ENCODE results near the gene MAP7D3.
A peak's percentile ranks its signal among the peaks of the same experiment; 100 is the strongest.

Gene MAP7D3

DNA sequence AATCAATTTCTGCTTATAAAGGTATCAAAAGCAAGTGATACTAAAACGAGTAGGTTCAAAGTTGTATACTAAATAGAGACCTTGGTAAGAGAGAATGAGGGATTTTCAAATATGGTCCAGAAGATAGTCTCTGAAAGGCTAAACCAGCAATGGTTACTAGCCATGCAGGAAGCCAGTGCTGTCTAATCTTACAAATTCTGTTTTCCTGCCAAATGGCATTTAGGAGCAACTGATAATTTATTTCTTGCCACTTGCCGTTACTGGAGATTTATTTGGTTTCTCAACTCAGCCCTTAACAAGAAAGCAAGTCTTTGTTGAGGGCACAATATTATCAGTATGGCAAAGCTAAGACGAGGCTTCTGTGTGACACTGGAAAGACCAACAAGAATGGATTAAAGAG lies 47.2 kb downstream of the MAP7D3 start:
- Histone ChIP-seq H3K36me3 (ENCODE audit: control insufficient read depth in 2 of 2, insufficient read depth in 1 of 2, low read length in 2 of 2) (peaks cover 0 to 26% of the 10 kb centered on the region in 2 experiments; a peak in 1 of 3 replicates), H3K4me1 (ENCODE audit: control insufficient read depth, insufficient read depth, low read length) (peaks cover 6% of the 10 kb centered on the region; the same call in 1 of the 2 replicates), H3K27ac (ENCODE audit: extremely low read depth, low read depth, low read length) (no peak overlapping the region), H3K4me3 (ENCODE audit: low read depth, low read length) (no peak overlapping the region), H3K9me3 (ENCODE audit: control insufficient read depth, insufficient read depth, low read depth, low read length) (no peaks in the 10 kb centered on the region)
- CTCF ChIA-PET, result interaction anchor here (0.6 to 3.8 kb wide), 2 partner anchors 176 to 600 kb away, joined by 3 to 18 read pairs; no protein-coding TSS in a partner anchor
- POLR2A ChIA-PET, result no interaction called here
- peak; percentile 48; the same call in 1 of the 2 replicates for TF ChIP-seq OSR2 (tag by site-specific recombination; IDR thresholded peaks at IDR 0.05)
- 0 out of 2 replicates have a peak, but pooled peaks have one; percentile 18 for TF ChIP-seq FEZF1 (tag by site-specific recombination; IDR thresholded peaks at IDR 0.05)
- TF ChIP-seq, protein P1, sequence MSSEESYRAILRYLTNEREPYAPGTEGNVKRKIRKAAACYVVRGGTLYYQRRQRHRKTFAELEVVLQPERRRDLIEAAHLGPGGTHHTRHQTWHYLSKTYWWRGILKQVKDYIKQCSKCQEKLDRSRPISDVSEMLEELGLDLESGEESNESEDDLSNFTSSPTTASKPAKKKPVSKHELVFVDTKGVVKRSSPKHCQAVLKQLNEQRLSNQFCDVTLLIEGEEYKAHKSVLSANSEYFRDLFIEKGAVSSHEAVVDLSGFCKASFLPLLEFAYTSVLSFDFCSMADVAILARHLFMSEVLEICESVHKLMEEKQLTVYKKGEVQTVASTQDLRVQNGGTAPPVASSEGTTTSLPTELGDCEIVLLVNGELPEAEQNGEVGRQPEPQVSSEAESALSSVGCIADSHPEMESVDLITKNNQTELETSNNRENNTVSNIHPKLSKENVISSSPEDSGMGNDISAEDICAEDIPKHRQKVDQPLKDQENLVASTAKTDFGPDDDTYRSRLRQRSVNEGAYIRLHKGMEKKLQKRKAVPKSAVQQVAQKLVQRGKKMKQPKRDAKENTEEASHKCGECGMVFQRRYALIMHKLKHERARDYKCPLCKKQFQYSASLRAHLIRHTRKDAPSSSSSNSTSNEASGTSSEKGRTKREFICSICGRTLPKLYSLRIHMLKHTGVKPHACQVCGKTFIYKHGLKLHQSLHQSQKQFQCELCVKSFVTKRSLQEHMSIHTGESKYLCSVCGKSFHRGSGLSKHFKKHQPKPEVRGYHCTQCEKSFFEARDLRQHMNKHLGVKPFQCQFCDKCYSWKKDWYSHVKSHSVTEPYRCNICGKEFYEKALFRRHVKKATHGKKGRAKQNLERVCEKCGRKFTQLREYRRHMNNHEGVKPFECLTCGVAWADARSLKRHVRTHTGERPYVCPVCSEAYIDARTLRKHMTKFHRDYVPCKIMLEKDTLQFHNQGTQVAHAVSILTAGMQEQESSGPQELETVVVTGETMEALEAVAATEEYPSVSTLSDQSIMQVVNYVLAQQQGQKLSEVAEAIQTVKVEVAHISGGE (tag by site-specific recombination; conservative IDR thresholded peaks at IDR 0.05; ENCODE audit: low read depth), result no peak
- no peak for TF ChIP-seq ZNF670 (tag by site-specific recombination; IDR thresholded peaks at IDR 0.05; ENCODE audit: low read depth)

DNA sequence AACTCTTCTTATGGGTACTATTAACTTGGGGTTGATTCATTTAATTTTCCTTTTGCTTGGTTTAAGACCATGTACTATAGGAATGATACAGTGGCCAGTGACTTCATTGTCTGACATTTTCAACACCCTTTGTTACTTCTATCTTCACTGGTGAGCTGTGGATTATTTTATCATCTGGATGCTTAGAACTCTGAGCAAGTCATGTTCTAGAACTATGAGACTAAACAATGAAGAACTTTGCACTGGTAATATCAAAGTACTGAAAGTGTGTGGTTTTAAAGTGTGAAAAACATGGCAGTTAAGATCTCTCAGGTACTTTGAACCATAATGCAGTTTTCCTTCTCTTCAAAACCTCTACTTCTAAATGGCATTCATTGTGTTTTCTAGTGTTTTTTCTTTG lies 47.8 kb downstream of the MAP7D3 start:
- ChIA-PET POLR2A (no interaction called here), CTCF (interaction anchor here (0.6 to 3.8 kb wide), 4 partner anchors 61 to 599 kb away, joined by 3 to 18 read pairs (median 4); no protein-coding TSS in a partner anchor)
- Histone ChIP-seq H3K4me3 (ENCODE audit: low read depth, low read length) (no peak overlapping the region), H3K9me3 (ENCODE audit: control insufficient read depth, insufficient read depth, low read depth, low read length) (no peaks in the 10 kb centered on the region), H3K36me3 (ENCODE audit: control insufficient read depth in 2 of 2, insufficient read depth in 1 of 2, low read length in 2 of 2) (peaks cover 0 to 24% of the 10 kb centered on the region in 2 experiments; a peak in 1 of 3 replicates), H3K4me1 (ENCODE audit: control insufficient read depth, insufficient read depth, low read length) (peaks cover 6% of the 10 kb centered on the region; the same call in 1 of the 2 replicates), H3K27ac (ENCODE audit: extremely low read depth, low read depth, low read length) (no peak overlapping the region)
- TF ChIP-seq, protein P2, sequence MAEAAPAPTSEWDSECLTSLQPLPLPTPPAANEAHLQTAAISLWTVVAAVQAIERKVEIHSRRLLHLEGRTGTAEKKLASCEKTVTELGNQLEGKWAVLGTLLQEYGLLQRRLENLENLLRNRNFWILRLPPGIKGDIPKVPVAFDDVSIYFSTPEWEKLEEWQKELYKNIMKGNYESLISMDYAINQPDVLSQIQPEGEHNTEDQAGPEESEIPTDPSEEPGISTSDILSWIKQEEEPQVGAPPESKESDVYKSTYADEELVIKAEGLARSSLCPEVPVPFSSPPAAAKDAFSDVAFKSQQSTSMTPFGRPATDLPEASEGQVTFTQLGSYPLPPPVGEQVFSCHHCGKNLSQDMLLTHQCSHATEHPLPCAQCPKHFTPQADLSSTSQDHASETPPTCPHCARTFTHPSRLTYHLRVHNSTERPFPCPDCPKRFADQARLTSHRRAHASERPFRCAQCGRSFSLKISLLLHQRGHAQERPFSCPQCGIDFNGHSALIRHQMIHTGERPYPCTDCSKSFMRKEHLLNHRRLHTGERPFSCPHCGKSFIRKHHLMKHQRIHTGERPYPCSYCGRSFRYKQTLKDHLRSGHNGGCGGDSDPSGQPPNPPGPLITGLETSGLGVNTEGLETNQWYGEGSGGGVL (tag by site-specific recombination; IDR thresholded peaks at IDR 0.05), result no peak
- TF ChIP-seq, protein P3, sequence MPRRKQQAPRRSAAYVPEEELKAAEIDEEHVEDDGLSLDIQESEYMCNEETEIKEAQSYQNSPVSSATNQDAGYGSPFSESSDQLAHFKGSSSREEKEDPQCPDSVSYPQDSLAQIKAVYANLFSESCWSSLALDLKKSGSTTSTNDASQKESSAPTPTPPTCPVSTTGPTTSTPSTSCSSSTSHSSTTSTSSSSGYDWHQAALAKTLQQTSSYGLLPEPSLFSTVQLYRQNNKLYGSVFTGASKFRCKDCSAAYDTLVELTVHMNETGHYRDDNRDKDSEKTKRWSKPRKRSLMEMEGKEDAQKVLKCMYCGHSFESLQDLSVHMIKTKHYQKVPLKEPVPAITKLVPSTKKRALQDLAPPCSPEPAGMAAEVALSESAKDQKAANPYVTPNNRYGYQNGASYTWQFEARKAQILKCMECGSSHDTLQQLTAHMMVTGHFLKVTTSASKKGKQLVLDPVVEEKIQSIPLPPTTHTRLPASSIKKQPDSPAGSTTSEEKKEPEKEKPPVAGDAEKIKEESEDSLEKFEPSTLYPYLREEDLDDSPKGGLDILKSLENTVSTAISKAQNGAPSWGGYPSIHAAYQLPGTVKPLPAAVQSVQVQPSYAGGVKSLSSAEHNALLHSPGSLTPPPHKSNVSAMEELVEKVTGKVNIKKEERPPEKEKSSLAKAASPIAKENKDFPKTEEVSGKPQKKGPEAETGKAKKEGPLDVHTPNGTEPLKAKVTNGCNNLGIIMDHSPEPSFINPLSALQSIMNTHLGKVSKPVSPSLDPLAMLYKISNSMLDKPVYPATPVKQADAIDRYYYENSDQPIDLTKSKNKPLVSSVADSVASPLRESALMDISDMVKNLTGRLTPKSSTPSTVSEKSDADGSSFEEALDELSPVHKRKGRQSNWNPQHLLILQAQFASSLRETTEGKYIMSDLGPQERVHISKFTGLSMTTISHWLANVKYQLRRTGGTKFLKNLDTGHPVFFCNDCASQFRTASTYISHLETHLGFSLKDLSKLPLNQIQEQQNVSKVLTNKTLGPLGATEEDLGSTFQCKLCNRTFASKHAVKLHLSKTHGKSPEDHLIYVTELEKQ (tag by site-specific recombination; IDR thresholded peaks at IDR 0.05; ENCODE audit: borderline replicate concordance), result no peak
- TF ChIP-seq ZNF792 (tag by site-specific recombination; IDR thresholded peaks at IDR 0.05), result no peak
- TF ChIP-seq ZNF416 (tag by site-specific recombination; IDR thresholded peaks at IDR 0.05), result no peak
- no peak for TF ChIP-seq PRDM1 (tag by site-specific recombination; IDR thresholded peaks at IDR 0.05)
- no peak for TF ChIP-seq ZNF501 (tag by site-specific recombination; IDR thresholded peaks at IDR 0.05)
- TF ChIP-seq, protein P4, sequence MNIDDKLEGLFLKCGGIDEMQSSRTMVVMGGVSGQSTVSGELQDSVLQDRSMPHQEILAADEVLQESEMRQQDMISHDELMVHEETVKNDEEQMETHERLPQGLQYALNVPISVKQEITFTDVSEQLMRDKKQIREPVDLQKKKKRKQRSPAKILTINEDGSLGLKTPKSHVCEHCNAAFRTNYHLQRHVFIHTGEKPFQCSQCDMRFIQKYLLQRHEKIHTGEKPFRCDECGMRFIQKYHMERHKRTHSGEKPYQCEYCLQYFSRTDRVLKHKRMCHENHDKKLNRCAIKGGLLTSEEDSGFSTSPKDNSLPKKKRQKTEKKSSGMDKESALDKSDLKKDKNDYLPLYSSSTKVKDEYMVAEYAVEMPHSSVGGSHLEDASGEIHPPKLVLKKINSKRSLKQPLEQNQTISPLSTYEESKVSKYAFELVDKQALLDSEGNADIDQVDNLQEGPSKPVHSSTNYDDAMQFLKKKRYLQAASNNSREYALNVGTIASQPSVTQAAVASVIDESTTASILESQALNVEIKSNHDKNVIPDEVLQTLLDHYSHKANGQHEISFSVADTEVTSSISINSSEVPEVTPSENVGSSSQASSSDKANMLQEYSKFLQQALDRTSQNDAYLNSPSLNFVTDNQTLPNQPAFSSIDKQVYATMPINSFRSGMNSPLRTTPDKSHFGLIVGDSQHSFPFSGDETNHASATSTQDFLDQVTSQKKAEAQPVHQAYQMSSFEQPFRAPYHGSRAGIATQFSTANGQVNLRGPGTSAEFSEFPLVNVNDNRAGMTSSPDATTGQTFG (tag by site-specific recombination; IDR thresholded peaks at IDR 0.05; ENCODE audit: borderline replicate concordance), result no peak
- no peak for TF ChIP-seq ZNF621 (tag by site-specific recombination; IDR thresholded peaks at IDR 0.05)
- TF ChIP-seq REPIN1 (tag by site-specific recombination; IDR thresholded peaks at IDR 0.05; ENCODE audit: low read depth), result no peak
- TF ChIP-seq MEIS1 (CRISPR knock-in tag; IDR thresholded peaks at IDR 0.05; ENCODE audit: borderline replicate concordance), result no peak
- TF ChIP-seq ZFP37 (tag by site-specific recombination; IDR thresholded peaks at IDR 0.05), result no peak
- TF ChIP-seq SALL2 (tag by site-specific recombination; IDR thresholded peaks at IDR 0.05; ENCODE audit: borderline replicate concordance), result no peak
- no peak for TF ChIP-seq ZEB2 (tag by site-specific recombination; IDR thresholded peaks at IDR 0.05)
- TF ChIP-seq ZNF548 (tag by site-specific recombination; IDR thresholded peaks at IDR 0.05), result no peak
- no peak for TF ChIP-seq ZNF394 (tag by site-specific recombination; IDR thresholded peaks at IDR 0.05; ENCODE audit: borderline replicate concordance)

Data from HEK293 (cell line).